GM18858 (cell line): Measurements from ENCODE around the gene RADIL.
A peak's percentile ranks its signal among the peaks of the same experiment; 100 is the strongest.
"Not testable (repeated sequence)": the region's sequence is repeated elsewhere in the genome, so short reads cannot be mapped to it uniquely, and the experiment has no call there.

Experiments
- ATAC-seq: cut with Tn5 transposase; IDR thresholded peaks from one replicate; pipeline ENCODE4 v1.9.1; 2021; ENCODE audit not compliant: unreplicated experiment

The RADIL gene

GRCh38 chr7:4797858-4798705, 85.4 kb downstream of the RADIL start:
- peak; percentile 47 for ATAC-seq

GRCh38 chr7:4796453-4796852, 87.1 kb downstream of the RADIL start:
- no peak for ATAC-seq

- ATAC-seq = no peak
Measured at GRCh38 chr7:4794591-4795350, 88.7 kb downstream of the RADIL start.

GRCh38 chr7:4794171-4794570, 89.3 kb downstream of the RADIL start:
- not testable (repeated sequence) for ATAC-seq

- not testable (repeated sequence) for ATAC-seq
Measured at GRCh38 chr7:4793385-4793993, 90.0 kb downstream of the RADIL start.

GRCh38 chr7:4792537-4793126, 90.9 kb downstream of the RADIL start:
- ATAC-seq = no peak

GRCh38 chr7:4791738-4792536, 91.6 kb downstream of the RADIL start:
- ATAC-seq = no peak

- no peak for ATAC-seq
Measured at GRCh38 chr7:4791101-4791737, 92.3 kb downstream of the RADIL start.

GRCh38 chr7:4790516-4790991, 93.0 kb downstream of the RADIL start:
- no peak for ATAC-seq

- ATAC-seq = no peak
Measured at GRCh38 chr7:4790078-4790465, 93.4 kb downstream of the RADIL start.

- no peak for ATAC-seq
Measured at GRCh38 chr7:4789194-4790077, 94.1 kb downstream of the RADIL start.

- ATAC-seq = no peak
Measured at GRCh38 chr7:4788627-4789189, 94.8 kb downstream of the RADIL start.

GRCh38 chr7:4787947-4788626, 95.4 kb downstream of the RADIL start:
- no peak for ATAC-seq

GRCh38 chr7:4787541-4787940, 96.0 kb downstream of the RADIL start:
- no peak for ATAC-seq

- no peak for ATAC-seq
Measured at GRCh38 chr7:4786015-4786414, 97.5 kb downstream of the RADIL start.

GRCh38 chr7:4785371-4785770, 98.1 kb downstream of the RADIL start:
- no peak for ATAC-seq

GRCh38 chr7:4784799-4785198, 98.7 kb downstream of the RADIL start:
- ATAC-seq = no peak

- ATAC-seq = no peak
Measured at GRCh38 chr7:4783762-4784351, 99.7 kb downstream of the RADIL start.
